ENCODE measurements around the gene DSC1.

DNA sequence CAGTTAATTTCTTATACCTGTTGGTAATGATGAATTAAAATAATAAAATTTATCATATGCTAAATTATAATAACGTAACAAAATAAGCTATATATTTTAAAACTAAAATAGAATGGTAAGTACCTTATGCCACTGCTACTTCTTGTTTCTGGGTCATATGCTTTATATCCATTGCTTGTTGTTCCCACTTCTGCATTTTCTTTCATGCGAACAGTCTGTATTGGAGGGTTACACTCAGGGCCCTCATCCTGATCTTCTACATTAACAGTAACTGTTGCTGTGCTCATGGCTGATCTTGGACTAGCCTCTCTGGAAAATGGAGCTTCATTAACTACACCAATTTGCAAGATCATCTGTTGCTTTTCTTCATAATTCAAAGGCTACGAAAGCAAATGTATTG, 82.7 kb downstream of the DSC1 start:
- no peak for TF ChIP-seq CTCF (IDR thresholded peaks at IDR 0.05)
- TF ChIP-seq POLR2A (IDR thresholded peaks at IDR 0.05) = no peak
